Keratinocyte (primary cell): Measurements from ENCODE around the gene CCL22. TPM values are rescaled to one million over a fixed set of nuclear protein-coding genes. Genes with fewer than 3 reads are reported as not detected.

ENCODE experiments used
- DNase-seq: peaks from one replicate; pipeline ENCODE4 v3.0.0-alpha.2; 2011; ENCODE audit warnings: low read depth, missing footprints, low spot score
- FAIRE-seq: peaks from 2 replicates; lab custom pipeline; 2011; peaks lifted over from hg19 to GRCh38; lab: Jason Lieb, UNC
- H2AFZ ChIP-seq: 2 replicates; pipeline ENCODE4 v1.6.0; 2012; ENCODE audit warnings: low read length, control low read depth, inconsistent platforms; ENCODE audit not compliant: control insufficient read depth
- H3K27ac ChIP-seq: 2 replicates; pipeline ENCODE4 v1.5.1; 2011; ENCODE audit warnings: low read length; ENCODE audit not compliant: control insufficient read depth, insufficient read depth
- H3K27me3 ChIP-seq: 3 replicates; pipeline ENCODE4 v1.6.0; 2011; ENCODE audit warnings: low read length; ENCODE audit not compliant: control insufficient read depth, insufficient read depth; ENCODE audit errors: extremely low read depth
- H3K36me3 ChIP-seq, 2 experiments: 2 replicates in 1 of 2; 3 replicates in 1 of 2; pipeline ENCODE4 v1.5.1; 2011; ENCODE audit warnings: low read length in 2 of 2, mild to moderate bottlenecking in 1 of 2; ENCODE audit not compliant: control insufficient read depth in 2 of 2, insufficient read depth in 2 of 2; ENCODE audit errors: extremely low read depth in 1 of 2
- H3K4me1 ChIP-seq: 3 replicates; pipeline ENCODE4 v1.5.1; 2011; ENCODE audit warnings: low read length; ENCODE audit not compliant: control insufficient read depth, insufficient read depth; ENCODE audit errors: extremely low read depth
- H3K4me2 ChIP-seq: 3 replicates; pipeline ENCODE4 v1.6.0; 2011; ENCODE audit warnings: low read depth, low read length; ENCODE audit not compliant: control insufficient read depth, insufficient read depth; ENCODE audit errors: extremely low read depth
- H3K4me3 ChIP-seq, 3 experiments: fragments of 200-600 bp in 1 of 3; sonication (generic) in 1 of 3; 2 replicates in 2 of 3; 3 replicates in 1 of 3; pipeline ENCODE4 v1.5.1; 2011 to 2016; ENCODE audit warnings: low read length in 3 of 3, mild to moderate bottlenecking in 3 of 3, control low read depth in 2 of 3, inconsistent platforms in 1 of 3, low read depth in 1 of 3, mixed read lengths in 1 of 3, mixed run types in 1 of 3, moderate library complexity in 1 of 3; ENCODE audit not compliant: control insufficient read depth in 2 of 3, insufficient read depth in 2 of 3; ENCODE audit errors: extremely low read depth in 1 of 3
- H3K79me2 ChIP-seq: 2 replicates; pipeline ENCODE4 v1.6.0; 2012; ENCODE audit warnings: low read length; ENCODE audit not compliant: control insufficient read depth, insufficient read depth
- H3K9ac ChIP-seq: 3 replicates; pipeline ENCODE4 v1.6.0; 2011; ENCODE audit warnings: low read length; ENCODE audit not compliant: control insufficient read depth, insufficient read depth; ENCODE audit errors: extremely low read depth
- H3K9me1 ChIP-seq: 3 replicates; pipeline ENCODE4 v1.6.0; 2011; ENCODE audit warnings: low read length; ENCODE audit not compliant: control insufficient read depth, insufficient read depth; ENCODE audit errors: extremely low read depth
- H3K9me3 ChIP-seq: 2 replicates; pipeline ENCODE4 v1.5.1; 2012; ENCODE audit warnings: low read depth, low read length; ENCODE audit not compliant: control insufficient read depth
- H4K20me1 ChIP-seq: 3 replicates; pipeline ENCODE4 v1.6.0; 2011; ENCODE audit warnings: low read length; ENCODE audit not compliant: control insufficient read depth, insufficient read depth; ENCODE audit errors: extremely low read depth
- EZH2 ChIP-seq: IDR thresholded peaks from one replicate; pipeline ENCODE4 v1.6.1; 2012; ENCODE audit warnings: inconsistent platforms, mild to moderate bottlenecking, low read length, moderate library complexity
- dilution Hi-C: fragments of 300-500 bp; cut with MboI; formaldehyde crosslinking; loops from one replicate; pipeline ENCODE4 v1.7.0; 2020; ENCODE audit warnings: low sequenced_read_pairs; ENCODE audit not compliant: extremely low pct_ligation_motif_present
- polyA plus RNA-seq, 5 experiments: library from polyadenylated mRNA; depleted of rRNA in 3 of 5; stranded (reverse) in 3 of 5; stranded (forward) in 1 of 5; unstranded in 1 of 5; fragments of >200 nt; gene quantifications; 1 replicate in 1 of 5; 2 replicates in 3 of 5; 3 replicates in 1 of 5; pipeline versions ENCODE4 v1.2.1 to v1.2.3, GENCODE V29; 2011 to 2012; ENCODE audit warnings: missing spikeins in 2 of 5, low read depth in 1 of 5, low replicate concordance in 1 of 5
- TF ChIP-seq, protein P1 (sequence below), 3 experiments: IDR thresholded peaks in 1 of 3; conservative IDR thresholded peaks in 1 of 3; optimal IDR thresholded peaks in 1 of 3; 2 replicates in 2 of 3; 3 replicates in 1 of 3; pipeline versions ENCODE3 to v1.5.1; 2011; ENCODE audit warnings: low read length in 3 of 3, mild to moderate bottlenecking in 3 of 3, moderate library complexity in 2 of 3, control low read depth in 1 of 3, inconsistent platforms in 1 of 3; ENCODE audit not compliant: insufficient read depth in 2 of 3; ENCODE audit errors: extremely low read depth in 1 of 3

The CCL22 gene
- polyA plus RNA-seq, 1 donor (not counting 4 experiments of a cell fraction or from before 2014, with no cell fraction given), result not detected

DNA sequence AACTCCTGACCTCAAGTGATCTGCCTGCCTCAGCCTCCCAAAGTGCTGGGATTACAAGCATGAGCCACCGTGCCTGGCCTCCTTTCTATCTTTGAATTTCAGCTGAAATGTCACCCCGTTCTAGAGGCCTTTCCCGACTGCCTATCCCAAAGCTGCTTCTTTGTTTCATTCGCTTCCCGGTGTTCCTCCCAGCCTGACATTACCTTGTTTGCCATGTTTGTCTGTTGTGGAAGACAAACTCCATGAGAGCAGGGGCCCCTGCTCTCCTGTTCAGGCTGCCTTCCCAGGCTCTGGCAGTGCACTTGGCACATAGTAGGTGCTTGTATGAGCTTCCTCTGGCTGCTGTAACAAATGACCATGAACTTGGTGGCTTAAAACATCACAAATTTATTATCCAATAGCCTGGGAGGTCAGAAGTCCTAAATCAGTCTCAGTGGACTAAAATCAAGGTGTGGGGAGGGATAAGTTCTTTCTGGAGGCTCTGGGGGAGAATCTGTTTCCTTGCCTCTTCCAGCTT lies 2.6 kb upstream of the CCL22 start:
- FAIRE-seq, result no peak
- Histone ChIP-seq H3K27ac (no peak overlapping the region), H3K9ac (no peak overlapping the region), H3K4me2 (no peak overlapping the region), H3K9me1 (no peaks in the 10 kb centered on the region), H4K20me1 (no peaks in the 10 kb centered on the region), H3K27me3 (no peaks in the 10 kb centered on the region), H3K36me3 (no peaks in the 10 kb centered on the region), H3K4me1 (peaks cover 7% of the 10 kb centered on the region), H3K9me3 (no peaks in the 10 kb centered on the region), H3K79me2 (no peaks in the 10 kb centered on the region), H3K4me3 (no peak overlapping the region), H2AFZ (no peak overlapping the region)
- no peak for DNase-seq
- dilution Hi-C loops, result no loop called here
- TF ChIP-seq, protein P1, sequence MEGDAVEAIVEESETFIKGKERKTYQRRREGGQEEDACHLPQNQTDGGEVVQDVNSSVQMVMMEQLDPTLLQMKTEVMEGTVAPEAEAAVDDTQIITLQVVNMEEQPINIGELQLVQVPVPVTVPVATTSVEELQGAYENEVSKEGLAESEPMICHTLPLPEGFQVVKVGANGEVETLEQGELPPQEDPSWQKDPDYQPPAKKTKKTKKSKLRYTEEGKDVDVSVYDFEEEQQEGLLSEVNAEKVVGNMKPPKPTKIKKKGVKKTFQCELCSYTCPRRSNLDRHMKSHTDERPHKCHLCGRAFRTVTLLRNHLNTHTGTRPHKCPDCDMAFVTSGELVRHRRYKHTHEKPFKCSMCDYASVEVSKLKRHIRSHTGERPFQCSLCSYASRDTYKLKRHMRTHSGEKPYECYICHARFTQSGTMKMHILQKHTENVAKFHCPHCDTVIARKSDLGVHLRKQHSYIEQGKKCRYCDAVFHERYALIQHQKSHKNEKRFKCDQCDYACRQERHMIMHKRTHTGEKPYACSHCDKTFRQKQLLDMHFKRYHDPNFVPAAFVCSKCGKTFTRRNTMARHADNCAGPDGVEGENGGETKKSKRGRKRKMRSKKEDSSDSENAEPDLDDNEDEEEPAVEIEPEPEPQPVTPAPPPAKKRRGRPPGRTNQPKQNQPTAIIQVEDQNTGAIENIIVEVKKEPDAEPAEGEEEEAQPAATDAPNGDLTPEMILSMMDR (optimal IDR thresholded peaks at IDR 0.05 in 1 of 3, IDR thresholded peaks at IDR 0.05 in 1 of 3, conservative IDR thresholded peaks at IDR 0.05 in 1 of 3; ENCODE audit: extremely low read depth in 1 of 3, insufficient read depth in 2 of 3, low read length in 3 of 3), result no peak
- TF ChIP-seq EZH2, result no peak

DNA sequence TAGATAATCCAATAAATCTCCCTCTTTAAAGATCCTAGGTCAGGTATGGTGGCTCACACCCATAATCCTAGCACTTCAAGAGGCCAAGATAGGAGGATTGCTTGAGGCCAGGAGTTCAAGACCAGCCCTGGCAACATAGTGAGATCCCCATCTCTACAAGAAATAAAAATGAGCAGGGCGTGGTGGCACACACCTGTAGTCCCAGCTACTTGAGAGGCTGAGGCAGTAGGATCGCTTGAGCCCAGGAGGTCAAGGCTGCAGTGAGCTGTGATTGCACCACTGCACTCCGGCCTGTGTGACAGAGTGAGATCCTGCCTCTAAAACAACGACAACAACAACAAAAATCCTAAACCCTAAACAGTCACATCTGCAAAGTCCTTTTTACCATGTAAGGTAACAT lies 2.0 kb upstream of the CCL22 start:
- no peak overlapping the region for H3K4me2 ChIP-seq
- no peak overlapping the region for H3K27ac ChIP-seq
- H2AFZ ChIP-seq, result no peak overlapping the region
- H3K27me3 ChIP-seq, result no peaks in the 10 kb centered on the region
- H3K9ac ChIP-seq, result no peak overlapping the region
- no peaks in the 10 kb centered on the region for H3K79me2 ChIP-seq
- no peaks in the 10 kb centered on the region for H4K20me1 ChIP-seq
- TF ChIP-seq, protein P1 (optimal IDR thresholded peaks at IDR 0.05 in 1 of 3, IDR thresholded peaks at IDR 0.05 in 1 of 3, conservative IDR thresholded peaks at IDR 0.05 in 1 of 3; ENCODE audit: extremely low read depth in 1 of 3, insufficient read depth in 2 of 3, low read length in 3 of 3), result no peak
- TF ChIP-seq EZH2, result no peak
- peaks cover 7% of the 10 kb centered on the region for H3K4me1 ChIP-seq
- no peaks in the 10 kb centered on the region for H3K9me1 ChIP-seq
- H3K9me3 ChIP-seq, result no peaks in the 10 kb centered on the region
- dilution Hi-C loops, result no loop called here
- FAIRE-seq, result no peak
- H3K4me3 ChIP-seq, result no peak overlapping the region
- no peaks in the 10 kb centered on the region for H3K36me3 ChIP-seq
- no peak for DNase-seq
